D721Med (cell line): ENCODE results near the gene PTRH1.

Experiments used
- DNase-seq: peaks from one replicate; pipeline ENCODE4 v3.0.0; 2011; ENCODE audit warnings: low spot score; ENCODE audit not compliant: insufficient read length
- FAIRE-seq: peaks from 2 replicates; lab custom pipeline; 2011; peaks lifted over from hg19 to GRCh38; lab: Jason Lieb, UNC
- TF ChIP-seq, protein P1 (sequence below): IDR thresholded peaks from 2 replicates; pipeline ENCODE4 v1.5.1; 2012; ENCODE audit warnings: mild to moderate bottlenecking, control low read depth; ENCODE audit not compliant: insufficient read depth; ENCODE audit errors: missing control alignments

Gene PTRH1

DNA sequence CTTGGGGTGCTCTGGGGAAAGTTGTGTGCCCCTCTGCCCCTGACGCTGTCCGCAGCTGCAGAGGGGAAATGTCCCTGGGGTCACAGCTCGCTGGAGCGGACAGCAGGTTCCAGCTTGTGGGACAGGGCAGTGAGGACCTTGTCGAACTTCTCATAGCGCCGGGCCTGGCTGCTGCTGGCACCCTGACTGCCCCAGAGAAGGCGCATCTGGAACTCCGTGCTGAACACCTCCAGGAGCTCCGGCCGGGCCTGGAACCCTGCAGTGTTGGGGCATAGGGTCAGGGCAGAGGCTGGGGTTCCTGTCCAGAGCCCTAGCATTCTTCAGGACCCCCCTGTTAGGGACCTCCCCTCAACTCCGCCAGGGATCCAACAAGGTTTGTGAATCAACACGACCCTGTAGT lies 23.2 kb upstream of the PTRH1 start:
- DNase-seq, result no peak
- FAIRE-seq, result no peak
- TF ChIP-seq, protein P1, sequence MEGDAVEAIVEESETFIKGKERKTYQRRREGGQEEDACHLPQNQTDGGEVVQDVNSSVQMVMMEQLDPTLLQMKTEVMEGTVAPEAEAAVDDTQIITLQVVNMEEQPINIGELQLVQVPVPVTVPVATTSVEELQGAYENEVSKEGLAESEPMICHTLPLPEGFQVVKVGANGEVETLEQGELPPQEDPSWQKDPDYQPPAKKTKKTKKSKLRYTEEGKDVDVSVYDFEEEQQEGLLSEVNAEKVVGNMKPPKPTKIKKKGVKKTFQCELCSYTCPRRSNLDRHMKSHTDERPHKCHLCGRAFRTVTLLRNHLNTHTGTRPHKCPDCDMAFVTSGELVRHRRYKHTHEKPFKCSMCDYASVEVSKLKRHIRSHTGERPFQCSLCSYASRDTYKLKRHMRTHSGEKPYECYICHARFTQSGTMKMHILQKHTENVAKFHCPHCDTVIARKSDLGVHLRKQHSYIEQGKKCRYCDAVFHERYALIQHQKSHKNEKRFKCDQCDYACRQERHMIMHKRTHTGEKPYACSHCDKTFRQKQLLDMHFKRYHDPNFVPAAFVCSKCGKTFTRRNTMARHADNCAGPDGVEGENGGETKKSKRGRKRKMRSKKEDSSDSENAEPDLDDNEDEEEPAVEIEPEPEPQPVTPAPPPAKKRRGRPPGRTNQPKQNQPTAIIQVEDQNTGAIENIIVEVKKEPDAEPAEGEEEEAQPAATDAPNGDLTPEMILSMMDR, result no peak

DNA sequence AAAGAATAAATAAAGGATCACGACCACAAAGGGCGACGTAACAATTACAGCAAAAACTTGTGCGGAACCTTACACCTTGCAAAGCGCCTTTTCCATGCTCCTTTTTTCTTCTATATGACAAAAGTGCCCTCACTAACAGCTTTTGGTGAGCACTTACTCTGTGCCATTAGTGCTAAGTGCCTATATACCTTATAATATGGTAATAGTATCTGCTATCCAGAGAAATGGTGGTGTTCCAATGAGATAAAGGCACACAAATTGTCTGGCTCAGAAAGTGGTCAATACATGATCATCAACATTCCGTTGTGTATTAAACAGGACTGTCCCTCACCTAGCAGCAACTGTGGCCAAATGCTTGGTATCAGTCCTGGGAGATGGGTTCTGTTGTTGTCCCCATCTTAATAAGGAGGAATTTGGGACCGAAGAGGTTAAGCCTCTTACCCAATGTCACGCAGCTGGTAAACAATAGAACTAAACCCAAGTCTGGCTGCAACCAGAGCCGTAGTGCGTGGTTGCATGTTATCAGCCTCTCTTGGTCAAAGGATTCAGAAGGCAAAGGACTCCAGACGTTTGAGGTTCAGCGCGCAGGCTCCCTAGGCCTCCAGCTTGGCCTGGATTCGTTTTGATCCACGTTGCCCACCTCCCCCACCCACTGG lies 20.2 kb upstream of the PTRH1 start:
- TF ChIP-seq, protein P1, result no peak
- FAIRE-seq (no peak), DNase-seq (no peak)

DNA sequence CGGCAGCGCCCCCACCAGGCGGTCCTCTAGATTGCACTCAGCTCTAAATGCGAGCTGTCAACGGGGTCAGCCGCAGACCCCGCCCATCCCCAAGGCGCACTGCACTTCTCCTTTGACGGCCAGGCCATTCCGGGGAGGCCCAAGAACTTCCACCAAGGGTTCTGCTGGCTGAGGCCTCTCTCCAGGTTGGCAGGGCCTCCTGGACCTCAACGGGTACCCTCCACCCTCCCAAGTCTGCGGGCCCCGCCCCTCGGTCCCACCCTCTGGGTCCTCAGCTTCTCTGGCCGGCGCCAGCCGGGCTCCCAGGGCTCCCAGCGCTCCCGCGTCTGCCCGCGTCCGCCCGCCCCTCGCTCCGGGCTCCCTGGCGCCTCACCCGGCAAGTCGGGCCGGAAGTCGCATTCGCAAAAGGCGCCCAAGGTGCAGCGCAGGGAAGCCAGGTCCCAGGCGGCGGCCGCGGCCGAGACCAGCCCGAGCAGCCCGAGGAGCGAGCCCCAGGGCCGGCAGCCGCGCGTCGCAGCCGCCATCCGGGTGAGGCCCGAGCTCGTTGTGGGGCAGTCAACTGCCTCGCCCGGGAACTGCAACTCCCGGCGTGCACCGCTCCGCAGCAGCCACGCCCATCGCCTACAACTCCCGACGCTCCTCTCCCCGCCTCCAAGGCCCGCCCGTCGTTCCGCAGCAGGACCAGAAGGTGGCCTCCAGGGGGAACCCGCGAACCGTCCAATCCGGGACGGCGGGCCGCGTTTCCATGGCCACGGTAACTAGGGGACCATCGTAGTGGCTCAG lies 19.5 kb upstream of the PTRH1 start, which contains the start of gene TOR2A:
TOR2A (minus strand) TSS at position 548 of the 783 bp plus-strand sequence; CDS start at position 524, 24 bp downstream.
- DNase-seq, result peak; percentile 89
- FAIRE-seq, result no peak
- TF ChIP-seq, protein P1, result peak; percentile 92

DNA sequence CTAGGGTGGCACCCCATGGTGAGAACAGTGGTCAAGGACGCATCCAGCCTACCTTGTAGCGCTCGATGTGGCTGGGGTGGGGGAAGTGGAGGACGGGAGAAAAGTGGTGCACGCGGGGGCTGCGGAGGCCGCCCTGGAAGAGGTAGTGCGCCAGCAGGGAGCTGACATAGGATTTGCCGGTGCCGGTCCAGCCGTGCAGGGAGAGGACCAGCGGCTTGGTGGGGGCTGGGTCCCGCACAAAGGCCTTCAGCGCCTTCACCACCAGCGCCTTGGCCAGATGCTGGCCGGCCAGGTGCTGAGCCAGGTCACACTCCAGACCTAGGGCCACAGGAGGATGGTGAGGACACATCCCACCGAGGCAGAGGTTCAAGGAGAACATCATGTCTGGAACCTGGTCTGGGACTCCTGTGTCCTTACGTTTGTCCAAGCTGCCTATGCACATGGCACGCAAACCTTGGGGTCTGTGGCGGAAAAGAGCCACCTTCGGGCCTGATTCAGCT lies 18.8 kb upstream of the PTRH1 start:
- no peak for FAIRE-seq
- peak; percentile 77 for DNase-seq
- TF ChIP-seq, protein P1, result no peak

DNA sequence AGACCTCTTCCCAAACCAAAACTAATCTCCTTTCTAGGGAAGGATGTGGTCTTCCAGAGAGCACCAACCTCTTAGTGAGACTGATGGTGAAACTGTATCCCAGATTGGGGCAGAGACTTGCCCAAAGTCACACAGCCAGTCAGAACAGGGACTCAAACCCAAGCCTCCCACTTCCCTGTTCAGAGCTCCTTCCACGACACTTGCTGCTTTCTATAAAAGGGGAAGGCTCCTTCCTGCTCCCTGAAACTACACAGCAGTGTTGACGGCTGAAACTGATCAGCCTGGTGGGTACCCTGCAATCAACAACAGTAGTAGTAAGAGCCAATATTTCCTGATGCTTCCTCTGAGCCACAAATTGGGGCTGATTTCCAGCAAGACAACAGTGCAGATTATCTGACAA lies 18.2 kb upstream of the PTRH1 start:
- DNase-seq (no peak), FAIRE-seq (no peak)
- TF ChIP-seq, protein P1, result no peak

DNA sequence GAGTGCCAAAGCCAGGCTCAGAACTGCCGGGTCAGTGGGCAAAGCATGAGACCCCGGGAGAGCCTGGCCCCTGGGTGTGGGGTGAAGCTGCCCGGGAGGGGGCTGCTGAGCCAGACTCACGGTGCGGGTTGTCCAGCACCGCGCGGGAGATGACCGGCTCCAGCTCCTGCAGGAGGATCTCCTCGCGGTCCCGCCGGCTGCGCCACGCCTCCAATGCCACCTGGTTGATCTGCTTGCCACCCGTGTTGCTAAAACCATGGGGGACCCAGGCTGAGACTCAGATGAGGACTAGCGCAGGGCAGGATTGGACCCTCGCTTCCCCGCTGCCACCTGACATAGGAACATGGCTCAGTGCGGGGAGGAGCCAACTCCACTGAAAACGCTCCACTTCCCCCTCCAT lies 17.0 kb upstream of the PTRH1 start:
- TF ChIP-seq, protein P1, result no peak
- no peak for FAIRE-seq
- no peak for DNase-seq
